CD14-positive monocyte (primary cell): ENCODE data around the gene RWDD3. TPM values are rescaled to one million over a fixed set of nuclear protein-coding genes. Genes with fewer than 3 reads are reported as not detected.

Experiments
- DNase-seq, 3 donors: peaks; one replicate each; pipeline ENCODE4 v3.0.0-alpha.2; 2011 to 2022
- H2AFZ ChIP-seq: 2 replicates; pipeline ENCODE4 v1.6.0; 2012; ENCODE audit warnings: mild to moderate bottlenecking, low read depth, low read length, inconsistent platforms; ENCODE audit not compliant: insufficient read depth, poor library complexity, severe bottlenecking
- H3K27ac ChIP-seq, 2 donors: 1 replicate in 1 of 2; 2 replicates in 1 of 2; pipeline ENCODE4 v1.5.1; 2012 to 2013; ENCODE audit warnings: low read length in 2 of 2, control low read depth in 1 of 2, inconsistent platforms in 1 of 2, low read depth in 1 of 2, mild to moderate bottlenecking in 1 of 2
- H3K27me3 ChIP-seq, 2 donors: one replicate each; pipeline versions ENCODE4 v1.6.0 to v1.6.1; 2011 to 2013; ENCODE audit warnings: low read length in 2 of 2; ENCODE audit not compliant: control insufficient read depth in 2 of 2, insufficient read depth in 2 of 2
- H3K36me3 ChIP-seq, 2 donors: replicated peaks in 1 of 2; 1 replicate in 1 of 2; 2 replicates in 1 of 2; pipeline versions ENCODE4 v1.5.1 to v1.6.1; 2012 to 2013; ENCODE audit warnings: low read length in 2 of 2, control low read depth in 1 of 2, inconsistent platforms in 1 of 2, mild to moderate bottlenecking in 1 of 2; ENCODE audit not compliant: insufficient read depth in 2 of 2, control insufficient read depth in 1 of 2
- H3K4me1 ChIP-seq, 2 donors: 1 replicate in 1 of 2; 2 replicates in 1 of 2; pipeline versions ENCODE4 v1.5.1 to v1.6.1; 2012 to 2013; ENCODE audit warnings: low read length in 2 of 2, control low read depth in 1 of 2, inconsistent platforms in 1 of 2, mild to moderate bottlenecking in 1 of 2, moderate library complexity in 1 of 2; ENCODE audit not compliant: insufficient read depth in 2 of 2, control insufficient read depth in 1 of 2
- H3K4me2 ChIP-seq: replicated peaks from 2 replicates; pipeline ENCODE3; 2012; ENCODE audit warnings: low read length, moderate library complexity, mild to moderate bottlenecking; ENCODE audit not compliant: poor library complexity, severe bottlenecking; ENCODE audit errors: extremely low read depth
- H3K4me3 ChIP-seq, 3 experiments: fragments of 200-600 bp in 1 of 3; sonication (generic) in 1 of 3; replicated peaks in 1 of 3; 1 replicate in 2 of 3; 2 replicates in 1 of 3; pipeline ENCODE4 v1.5.1; 2011 to 2013; ENCODE audit warnings: low read length in 3 of 3, mild to moderate bottlenecking in 3 of 3, control low read depth in 2 of 3, low read depth in 2 of 3, inconsistent platforms in 1 of 3, moderate library complexity in 1 of 3
- H3K79me2 ChIP-seq: 2 replicates; pipeline ENCODE4 v1.6.0; 2012; ENCODE audit warnings: mild to moderate bottlenecking, control low read depth, inconsistent platforms, low read length, moderate library complexity; ENCODE audit not compliant: insufficient read depth
- H3K9ac ChIP-seq: 2 replicates; pipeline ENCODE4 v1.6.0; 2017; ENCODE audit warnings: low read length, mild to moderate bottlenecking; ENCODE audit not compliant: insufficient read depth, poor library complexity, severe bottlenecking
- H3K9me3 ChIP-seq, 2 donors: replicated peaks in 1 of 2; 1 replicate in 1 of 2; 2 replicates in 1 of 2; pipeline versions ENCODE4 v1.5.1 to v1.6.1; 2012 to 2013; ENCODE audit warnings: low read length in 2 of 2, control low read depth in 1 of 2; ENCODE audit not compliant: control insufficient read depth in 1 of 2, insufficient read depth in 1 of 2
- H4K20me1 ChIP-seq: 2 replicates; pipeline ENCODE4 v1.6.0; 2012; ENCODE audit warnings: mild to moderate bottlenecking, low read length, control low read depth, moderate library complexity; ENCODE audit not compliant: insufficient read depth
- H3K27ac Mint-ChIP-seq, 7 donors: one replicate each; pipeline ENCODE4 v1.8.0; 2020; ENCODE audit warnings: mild to moderate bottlenecking in 7 of 7, mixed read lengths in 7 of 7, moderate library complexity in 6 of 7, inconsistent platforms in 2 of 7
- H3K27me3 Mint-ChIP-seq, 3 donors: one replicate each; pipeline ENCODE4 v1.8.0; 2021 to 2022; ENCODE audit warnings: low read depth in 3 of 3, mild to moderate bottlenecking in 3 of 3, mixed read lengths in 3 of 3, moderate library complexity in 3 of 3, inconsistent platforms in 1 of 3
- H3K36me3 Mint-ChIP-seq, 2 donors: one replicate each; pipeline ENCODE4 v1.8.0; 2020; ENCODE audit warnings: mixed read lengths in 2 of 2, inconsistent platforms in 1 of 2, mild to moderate bottlenecking in 1 of 2
- H3K4me1 Mint-ChIP-seq: one replicate; pipeline ENCODE4 v1.8.0; 2020; ENCODE audit warnings: mild to moderate bottlenecking, mixed read lengths
- H3K4me3 Mint-ChIP-seq, 2 donors: one replicate each; pipeline ENCODE4 v1.8.0; 2020; ENCODE audit warnings: mild to moderate bottlenecking in 2 of 2, mixed read lengths in 2 of 2, moderate library complexity in 1 of 2
- H3K9me3 Mint-ChIP-seq, 7 donors: one replicate each; pipeline ENCODE4 v1.8.0; 2020 to 2022; ENCODE audit warnings: mixed read lengths in 7 of 7, mild to moderate bottlenecking in 6 of 7, moderate library complexity in 6 of 7, inconsistent platforms in 2 of 7
- CTCF ChIP-seq: fragments of 200-600 bp; IDR thresholded peaks from one replicate; pipeline ENCODE4 v1.8.0; 2022; ENCODE audit warnings: antibody characterized with exemption, mild to moderate bottlenecking
- WGBS: methylation state at CpG from one replicate; pipeline ENCODE4 v1.1.5; 2013; ENCODE audit warnings: missing lambda C conversion rate; ENCODE audit not compliant: insufficient coverage; 5-methylcytosine and 5-hydroxymethylcytosine counted together
- intact Hi-C, 2 donors: fragments of 100-400 bp; cut with micrococcal nuclease; formaldehyde crosslinking; loops; one replicate each; pipeline versions ENCODE4 v1.15.0 to v1.15.1; 2023
- polyA plus RNA-seq, 3 donors: library from polyadenylated mRNA; depleted of rRNA in 1 of 3; unstranded in 2 of 3; stranded (reverse) in 1 of 3; fragments of 300-500 nt in 2 of 3; fragments of >200 nt in 1 of 3; fragmentation: Illumina TruSeq in 2 of 3; gene quantifications; 1 replicate in 2 of 3; 2 replicates in 1 of 3; pipeline ENCODE4 v1.2.3, GENCODE V29; 2012 to 2021

Gene RWDD3
- polyA plus RNA-seq, 3 donors, result 9.2 to 20.1 (median 18.1) TPM

- TF ChIP-seq CTCF, result no peak
- H3K4me1 ChIP-seq, result no peaks in the 10 kb centered on the region
- Mint-ChIP-seq H3K4me3 (no peak overlapping the region), H3K4me1 (no peaks in the 10 kb centered on the region), H3K27ac (no peak overlapping the region), H3K36me3 (no peaks in the 10 kb centered on the region), H3K9me3 (peaks cover 0 to 7% (median 3%) of the 10 kb centered on the region in 7 donors), H3K27me3 (no peaks in the 10 kb centered on the region)
- H3K27me3 ChIP-seq, result no peaks in the 10 kb centered on the region
- no peaks in the 10 kb centered on the region for H4K20me1 ChIP-seq
- no peaks in the 10 kb centered on the region for H3K9me3 ChIP-seq
- no peak overlapping the region for H2AFZ ChIP-seq
- no peak overlapping the region for H3K9ac ChIP-seq
- no peaks in the 10 kb centered on the region for H3K79me2 ChIP-seq
- DNase-seq, result no peak
- H3K4me2 ChIP-seq, result no peak overlapping the region
- intact Hi-C loops, result no loop called here
- 100% methylated on average over 1 of the region's 3 CpGs for WGBS
- no peak overlapping the region for H3K4me3 ChIP-seq
- no peak overlapping the region for H3K27ac ChIP-seq
- H3K36me3 ChIP-seq, result no peaks in the 10 kb centered on the region
Measured at GRCh38 chr1:95281781-95282517, 47.9 kb downstream of the RWDD3 start.

GRCh38 chr1:95282518-95282895 is 48.5 kb downstream of the RWDD3 start:
- H3K27ac Mint-ChIP-seq, result no peak overlapping the region
- no peaks in the 10 kb centered on the region for H3K27me3 Mint-ChIP-seq
- no peak for DNase-seq
- Histone ChIP-seq H4K20me1 (no peaks in the 10 kb centered on the region), H3K27ac (no peak overlapping the region), H3K27me3 (no peaks in the 10 kb centered on the region), H3K9me3 (no peaks in the 10 kb centered on the region), H3K9ac (no peak overlapping the region), H3K4me3 (no peak overlapping the region), H3K79me2 (no peaks in the 10 kb centered on the region), H3K4me2 (no peak overlapping the region), H2AFZ (no peak overlapping the region), H3K36me3 (no peaks in the 10 kb centered on the region), H3K4me1 (no peaks in the 10 kb centered on the region)
- WGBS, result 100% methylated on average over 1 of the region's 1 CpG
- peaks cover 0 to 5% (median 3%) of the 10 kb centered on the region in 7 donors for H3K9me3 Mint-ChIP-seq
- intact Hi-C loops, result no loop called here
- H3K4me3 Mint-ChIP-seq, result no peak overlapping the region
- H3K4me1 Mint-ChIP-seq, result no peaks in the 10 kb centered on the region
- no peak for TF ChIP-seq CTCF
- H3K36me3 Mint-ChIP-seq, result no peaks in the 10 kb centered on the region
